HG03108 (cell line): ENCODE measurements around the gene SH3PXD2B.
"Not testable (repeated sequence)": the region's sequence is repeated elsewhere in the genome, so short reads cannot be mapped to it uniquely, and the experiment has no call there.

ENCODE experiments used
- ATAC-seq: cut with Tn5 transposase; IDR thresholded peaks from one replicate; pipeline ENCODE4 v1.9.1; 2021; ENCODE audit warnings: moderate library complexity; ENCODE audit not compliant: unreplicated experiment

Gene SH3PXD2B

GRCh38 chr5:172403817-172404216 is 50.5 kb downstream of the SH3PXD2B start:
- no peak for ATAC-seq

- ATAC-seq, result no peak
Observed at GRCh38 chr5:172403189-172403796, 51.0 kb downstream of the SH3PXD2B start.

- no peak for ATAC-seq
Observed at GRCh38 chr5:172402531-172403188, 51.7 kb downstream of the SH3PXD2B start.

- ATAC-seq, result not testable (repeated sequence)
Observed at GRCh38 chr5:172402031-172402430, 52.3 kb downstream of the SH3PXD2B start.

GRCh38 chr5:172399826-172400225 is 54.5 kb downstream of the SH3PXD2B start:
- ATAC-seq, result no peak

GRCh38 chr5:172399336-172399735 is 55.0 kb downstream of the SH3PXD2B start:
- no peak for ATAC-seq

GRCh38 chr5:172398645-172399044 is 55.7 kb downstream of the SH3PXD2B start:
- ATAC-seq, result not testable (repeated sequence)

- ATAC-seq, result not testable (repeated sequence)
Observed at GRCh38 chr5:172396994-172397393, 57.3 kb downstream of the SH3PXD2B start.

- no peak for ATAC-seq
Observed at GRCh38 chr5:172396220-172396619, 58.1 kb downstream of the SH3PXD2B start.

- no peak for ATAC-seq
Observed at GRCh38 chr5:172395483-172395882, 58.8 kb downstream of the SH3PXD2B start.

- ATAC-seq, result no peak
Observed at GRCh38 chr5:172389578-172390112, 64.7 kb downstream of the SH3PXD2B start.

- no peak for ATAC-seq
Observed at GRCh38 chr5:172388246-172388733, 66.0 kb downstream of the SH3PXD2B start.

- no peak for ATAC-seq
Observed at GRCh38 chr5:172385707-172386106, 68.6 kb downstream of the SH3PXD2B start.

- ATAC-seq, result no peak
Observed at GRCh38 chr5:172385010-172385563, 69.2 kb downstream of the SH3PXD2B start.

GRCh38 chr5:172383191-172383802 is 71.0 kb downstream of the SH3PXD2B start:
- no peak for ATAC-seq

GRCh38 chr5:172380987-172381643 is 73.2 kb downstream of the SH3PXD2B start:
- ATAC-seq, result no peak

- ATAC-seq, result no peak
Observed at GRCh38 chr5:172380301-172380986, 73.9 kb downstream of the SH3PXD2B start.

- ATAC-seq, result no peak
Observed at GRCh38 chr5:172379481-172379880, 74.8 kb downstream of the SH3PXD2B start.

GRCh38 chr5:172377856-172378255 is 76.5 kb downstream of the SH3PXD2B start:
- no peak for ATAC-seq

GRCh38 chr5:172377438-172377837 is 76.9 kb downstream of the SH3PXD2B start:
- no peak for ATAC-seq
